ENCODE measurements around the gene ERI3. TPM values are rescaled to one million over a fixed set of nuclear protein-coding genes. Genes with fewer than 3 reads are reported as not detected.

Gene ERI3
- polyA plus RNA-seq, 2 donors, result 15.1 to 26.1 TPM

GRCh38 chr1:44275991-44276405, 79.1 kb downstream of the ERI3 start:
- Histone ChIP-seq H3K4me1 (ENCODE audit: control insufficient read depth in 2 of 2, insufficient read depth in 2 of 2, low read length in 1 of 2) (no peaks in the 10 kb centered on the region), H3K36me3 (ENCODE audit: control insufficient read depth in 2 of 2, insufficient read depth in 2 of 2, low read length in 1 of 2) (no peaks in the 10 kb centered on the region), H3K27me3 (ENCODE audit: control insufficient read depth in 1 of 2, insufficient read depth in 2 of 2, low read length in 2 of 2) (no peaks in the 10 kb centered on the region), H3K4me3 (ENCODE audit: low read depth in 1 of 2, low read length in 2 of 2) (no peak overlapping the region), H3K9me3 (ENCODE audit: control insufficient read depth in 2 of 2, insufficient read depth in 1 of 2, low read depth in 1 of 2, low read length in 1 of 2) (no peaks in the 10 kb centered on the region), H3K27ac (ENCODE audit: low read depth in 2 of 2, low read length in 1 of 2) (no peak overlapping the region)
- WGBS, 2 donors, result 31 to 43% methylated on average over 3 of the region's 3 CpGs

GRCh38 chr1:44275296-44275962, 79.6 kb downstream of the ERI3 start:
- Histone ChIP-seq H3K9me3 (ENCODE audit: control insufficient read depth in 2 of 2, insufficient read depth in 1 of 2, low read depth in 1 of 2, low read length in 1 of 2) (no peaks in the 10 kb centered on the region), H3K27me3 (ENCODE audit: control insufficient read depth in 1 of 2, insufficient read depth in 2 of 2, low read length in 2 of 2) (no peaks in the 10 kb centered on the region)
- 66 to 72% methylated on average over 6 of the region's 6 CpGs for WGBS, 2 donors

GRCh38 chr1:44273560-44274350, 81.3 kb downstream of the ERI3 start:
- no peak overlapping the region for H3K27ac ChIP-seq (ENCODE audit: low read depth in 2 of 2, low read length in 1 of 2)

More at GRCh38 chr1:44275296-44275962, 79.6 kb downstream of the ERI3 start:
- Histone ChIP-seq H3K27ac (ENCODE audit: low read depth in 2 of 2, low read length in 1 of 2) (no peak overlapping the region), H3K36me3 (ENCODE audit: control insufficient read depth in 2 of 2, insufficient read depth in 2 of 2, low read length in 1 of 2) (no peaks in the 10 kb centered on the region), H3K4me3 (ENCODE audit: low read depth in 1 of 2, low read length in 2 of 2) (no peak overlapping the region), H3K4me1 (ENCODE audit: control insufficient read depth in 2 of 2, insufficient read depth in 2 of 2, low read length in 1 of 2) (no peaks in the 10 kb centered on the region)

GRCh38 chr1:44272992-44273391, 82.1 kb downstream of the ERI3 start:
- Histone ChIP-seq H3K4me1 (ENCODE audit: control insufficient read depth in 2 of 2, insufficient read depth in 2 of 2, low read length in 1 of 2) (no peaks in the 10 kb centered on the region), H3K27me3 (ENCODE audit: control insufficient read depth in 1 of 2, insufficient read depth in 2 of 2, low read length in 2 of 2) (no peaks in the 10 kb centered on the region), H3K27ac (ENCODE audit: low read depth in 2 of 2, low read length in 1 of 2) (no peak overlapping the region), H3K9me3 (ENCODE audit: control insufficient read depth in 2 of 2, insufficient read depth in 1 of 2, low read depth in 1 of 2, low read length in 1 of 2) (no peaks in the 10 kb centered on the region), H3K36me3 (ENCODE audit: control insufficient read depth in 2 of 2, insufficient read depth in 2 of 2, low read length in 1 of 2) (no peaks in the 10 kb centered on the region), H3K4me3 (ENCODE audit: low read depth in 1 of 2, low read length in 2 of 2) (no peak overlapping the region)
- 88 to 96% methylated on average over 3 of the region's 3 CpGs for WGBS, 2 donors

More at GRCh38 chr1:44273560-44274350, 81.3 kb downstream of the ERI3 start:
- WGBS, 2 donors, result 97 to 98% methylated on average over 6 of the region's 6 CpGs
- no peaks in the 10 kb centered on the region for H3K36me3 ChIP-seq (ENCODE audit: control insufficient read depth in 2 of 2, insufficient read depth in 2 of 2, low read length in 1 of 2)
- no peaks in the 10 kb centered on the region for H3K9me3 ChIP-seq (ENCODE audit: control insufficient read depth in 2 of 2, insufficient read depth in 1 of 2, low read depth in 1 of 2, low read length in 1 of 2)
- no peak overlapping the region for H3K4me3 ChIP-seq (ENCODE audit: low read depth in 1 of 2, low read length in 2 of 2)
- H3K27me3 ChIP-seq (ENCODE audit: control insufficient read depth in 1 of 2, insufficient read depth in 2 of 2, low read length in 2 of 2), result no peaks in the 10 kb centered on the region
- H3K4me1 ChIP-seq (ENCODE audit: control insufficient read depth in 2 of 2, insufficient read depth in 2 of 2, low read length in 1 of 2), result no peaks in the 10 kb centered on the region

- H3K27me3 ChIP-seq (ENCODE audit: control insufficient read depth in 1 of 2, insufficient read depth in 2 of 2, low read length in 2 of 2), result no peaks in the 10 kb centered on the region
- 85 to 95% methylated on average over 3 of the region's 3 CpGs for WGBS, 2 donors
- H3K9me3 ChIP-seq (ENCODE audit: control insufficient read depth in 2 of 2, insufficient read depth in 1 of 2, low read depth in 1 of 2, low read length in 1 of 2), result no peaks in the 10 kb centered on the region
- H3K4me1 ChIP-seq (ENCODE audit: control insufficient read depth in 2 of 2, insufficient read depth in 2 of 2, low read length in 1 of 2), result no peaks in the 10 kb centered on the region
- no peak overlapping the region for H3K27ac ChIP-seq (ENCODE audit: low read depth in 2 of 2, low read length in 1 of 2)
- H3K36me3 ChIP-seq (ENCODE audit: control insufficient read depth in 2 of 2, insufficient read depth in 2 of 2, low read length in 1 of 2), result no peaks in the 10 kb centered on the region
- H3K4me3 ChIP-seq (ENCODE audit: low read depth in 1 of 2, low read length in 2 of 2), result no peak overlapping the region
Measured at GRCh38 chr1:44271646-44272045, 83.4 kb downstream of the ERI3 start.

- Histone ChIP-seq H3K9me3 (ENCODE audit: control insufficient read depth in 2 of 2, insufficient read depth in 1 of 2, low read depth in 1 of 2, low read length in 1 of 2) (no peaks in the 10 kb centered on the region), H3K4me3 (ENCODE audit: low read depth in 1 of 2, low read length in 2 of 2) (no peak overlapping the region), H3K4me1 (ENCODE audit: control insufficient read depth in 2 of 2, insufficient read depth in 2 of 2, low read length in 1 of 2) (no peaks in the 10 kb centered on the region), H3K36me3 (ENCODE audit: control insufficient read depth in 2 of 2, insufficient read depth in 2 of 2, low read length in 1 of 2) (no peaks in the 10 kb centered on the region), H3K27ac (ENCODE audit: low read depth in 2 of 2, low read length in 1 of 2) (no peak overlapping the region), H3K27me3 (ENCODE audit: control insufficient read depth in 1 of 2, insufficient read depth in 2 of 2, low read length in 2 of 2) (no peaks in the 10 kb centered on the region)
- 78 to 79% methylated on average over 6 of the region's 6 CpGs for WGBS, 2 donors
Measured at GRCh38 chr1:44270686-44271628, 84.1 kb downstream of the ERI3 start.

- peaks cover 0 to 2% of the 10 kb centered on the region in 2 donors for H3K36me3 ChIP-seq (ENCODE audit: control insufficient read depth in 2 of 2, insufficient read depth in 2 of 2, low read length in 1 of 2)
- H3K4me1 ChIP-seq (ENCODE audit: control insufficient read depth in 2 of 2, insufficient read depth in 2 of 2, low read length in 1 of 2), result no peaks in the 10 kb centered on the region
- H3K4me3 ChIP-seq (ENCODE audit: low read depth in 1 of 2, low read length in 2 of 2), result no peak overlapping the region
- H3K27ac ChIP-seq (ENCODE audit: low read depth in 2 of 2, low read length in 1 of 2), result no peak overlapping the region
- H3K9me3 ChIP-seq (ENCODE audit: control insufficient read depth in 2 of 2, insufficient read depth in 1 of 2, low read depth in 1 of 2, low read length in 1 of 2), result no peaks in the 10 kb centered on the region
- 95 to 100% methylated on average over 1 of the region's 1 CpG for WGBS, 2 donors
- H3K27me3 ChIP-seq (ENCODE audit: control insufficient read depth in 1 of 2, insufficient read depth in 2 of 2, low read length in 2 of 2), result no peaks in the 10 kb centered on the region
Measured at GRCh38 chr1:44268054-44268453, 87.0 kb downstream of the ERI3 start.

GRCh38 chr1:44267438-44267837, 87.6 kb downstream of the ERI3 start:
- no peak overlapping the region for H3K4me3 ChIP-seq (ENCODE audit: low read depth in 1 of 2, low read length in 2 of 2)
- no peaks in the 10 kb centered on the region for H3K27me3 ChIP-seq (ENCODE audit: control insufficient read depth in 1 of 2, insufficient read depth in 2 of 2, low read length in 2 of 2)
- peaks cover 0 to under 1% of the 10 kb centered on the region in 2 donors for H3K4me1 ChIP-seq (ENCODE audit: control insufficient read depth in 2 of 2, insufficient read depth in 2 of 2, low read length in 1 of 2)
- no peaks in the 10 kb centered on the region for H3K9me3 ChIP-seq (ENCODE audit: control insufficient read depth in 2 of 2, insufficient read depth in 1 of 2, low read depth in 1 of 2, low read length in 1 of 2)
- no peak overlapping the region for H3K27ac ChIP-seq (ENCODE audit: low read depth in 2 of 2, low read length in 1 of 2)
- WGBS, 2 donors, result 92 to 94% methylated on average over 5 of the region's 5 CpGs
- H3K36me3 ChIP-seq (ENCODE audit: control insufficient read depth in 2 of 2, insufficient read depth in 2 of 2, low read length in 1 of 2), result peaks cover 0 to 2% of the 10 kb centered on the region in 2 donors
